ENCODE data around the gene GULP1.

Gene GULP1

DNA sequence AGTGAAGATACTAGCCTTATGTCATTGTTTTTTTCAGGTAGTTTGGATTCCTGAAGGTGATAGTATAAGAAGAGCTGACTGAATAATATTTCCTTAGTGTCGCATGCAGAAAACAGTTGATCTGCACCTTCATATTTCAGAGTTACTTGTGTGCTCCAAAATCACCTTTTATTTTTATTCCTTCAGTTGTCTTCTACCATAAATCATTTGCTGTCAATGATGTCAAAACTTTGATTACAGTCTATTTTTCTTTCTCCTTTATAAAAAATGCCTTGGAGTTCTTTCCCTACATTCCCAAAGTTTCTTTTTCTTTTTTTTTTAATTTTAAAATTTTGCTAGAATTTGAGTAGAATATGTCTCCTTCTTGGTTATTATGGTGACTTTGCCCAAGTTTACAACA lies 142.3 kb downstream of the GULP1 start:
- no peak for DNase-seq (ENCODE audit: low read depth)

GRCh38 chr2:188435115-188435514 lies 143.4 kb downstream of the GULP1 start:
- no peak for TF ChIP-seq CTCF (conservative IDR thresholded peaks at IDR 0.05; ENCODE audit: low read depth, low read length)
- H3K4me3 ChIP-seq (ENCODE audit: low read length), result no peak overlapping the region
- no peak for DNase-seq (ENCODE audit: low read depth)

More for the DNA sequence above, 142.3 kb downstream of the GULP1 start:
- no peak overlapping the region for H3K4me3 ChIP-seq (ENCODE audit: low read length)
- TF ChIP-seq CTCF (conservative IDR thresholded peaks at IDR 0.05; ENCODE audit: low read depth, low read length), result no peak

DNA sequence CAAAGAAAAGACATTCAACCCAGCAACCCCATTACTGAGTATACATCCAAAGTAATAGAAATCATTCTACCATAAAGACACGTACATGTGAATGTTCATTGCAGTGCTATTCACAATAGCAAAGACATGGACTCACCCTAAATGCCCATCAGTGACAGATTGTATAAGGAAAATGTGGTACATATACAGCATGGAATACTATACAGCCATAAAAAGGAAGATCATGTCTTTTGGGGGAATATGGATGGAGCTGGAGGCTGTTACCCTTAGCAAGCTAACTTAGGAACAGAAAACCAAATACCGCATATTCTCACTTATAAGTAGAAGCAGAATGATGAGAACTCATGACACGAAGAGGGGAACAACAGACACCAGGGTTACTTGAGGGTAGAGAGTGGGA lies 145.9 kb downstream of the GULP1 start:
- TF ChIP-seq CTCF (conservative IDR thresholded peaks at IDR 0.05; ENCODE audit: low read depth, low read length), result no peak

GRCh38 chr2:188439986-188440385 lies 148.3 kb downstream of the GULP1 start:
- DNase-seq (ENCODE audit: low read depth), result no peak
- no peak for TF ChIP-seq CTCF (conservative IDR thresholded peaks at IDR 0.05; ENCODE audit: low read depth, low read length)
- no peak overlapping the region for H3K4me3 ChIP-seq (ENCODE audit: low read length)

More for the DNA sequence above, 145.9 kb downstream of the GULP1 start:
- no peak for DNase-seq (ENCODE audit: low read depth)
- H3K4me3 ChIP-seq (ENCODE audit: low read length), result no peak overlapping the region

DNA sequence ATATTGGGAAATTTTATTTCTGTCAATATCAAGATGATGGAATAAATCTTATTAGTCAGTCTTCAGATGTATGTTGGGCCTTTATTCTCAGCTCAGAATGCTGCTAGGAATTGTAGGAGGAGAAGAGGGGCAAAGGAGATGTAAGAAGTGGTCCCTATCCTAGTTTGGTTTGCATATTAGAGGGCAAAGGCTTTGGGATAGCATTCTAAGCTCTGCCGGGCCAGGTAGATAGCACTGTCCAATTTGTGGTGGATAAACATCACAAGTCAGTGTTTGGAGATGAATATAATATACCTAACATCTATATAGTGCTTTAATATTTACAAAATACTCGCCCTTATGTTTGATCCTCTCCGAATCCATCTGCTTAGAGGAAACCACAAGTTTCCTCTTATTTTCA lies 149.2 kb downstream of the GULP1 start:
- no peak for TF ChIP-seq CTCF (conservative IDR thresholded peaks at IDR 0.05; ENCODE audit: low read depth, low read length)
- no peak overlapping the region for H3K4me3 ChIP-seq (ENCODE audit: low read length)
- no peak for DNase-seq (ENCODE audit: low read depth)

DNA sequence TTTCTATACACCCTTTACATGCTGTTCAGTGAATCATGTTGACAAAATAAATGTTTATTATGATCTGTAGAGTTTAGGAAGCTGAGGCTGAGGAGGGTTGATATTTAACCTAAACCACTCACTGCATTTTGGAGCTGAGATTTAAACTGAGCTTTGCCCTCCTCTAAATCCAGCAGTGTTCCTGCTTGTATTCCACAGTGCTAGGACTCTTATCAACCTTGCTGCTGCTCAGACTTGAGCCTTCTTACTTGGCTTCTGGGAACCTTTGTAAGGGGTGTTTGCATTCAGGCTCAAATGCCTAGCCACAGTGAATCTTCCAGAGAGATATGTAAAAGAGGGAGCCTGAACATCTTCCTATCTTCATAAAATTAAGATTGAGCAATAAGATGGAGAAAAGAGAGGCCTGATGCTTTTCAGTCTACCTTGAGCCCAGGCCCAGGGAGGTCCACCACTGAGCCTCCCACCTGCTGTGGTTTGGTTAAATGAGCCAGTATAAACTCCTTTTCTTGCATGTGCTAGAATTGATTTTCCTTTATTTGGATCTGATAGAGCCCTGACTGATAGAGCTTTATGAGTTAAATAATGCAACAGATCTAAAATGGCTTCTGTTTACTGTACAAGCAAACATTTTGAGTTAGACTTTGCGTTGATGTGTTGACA lies 149.7 kb downstream of the GULP1 start:
- no peak overlapping the region for H3K4me3 ChIP-seq (ENCODE audit: low read length)
- TF ChIP-seq CTCF (conservative IDR thresholded peaks at IDR 0.05; ENCODE audit: low read depth, low read length), result no peak
- no peak for DNase-seq (ENCODE audit: low read depth)

- H3K4me3 ChIP-seq (ENCODE audit: low read length), result no peak overlapping the region
- TF ChIP-seq CTCF (conservative IDR thresholded peaks at IDR 0.05; ENCODE audit: low read depth, low read length), result no peak
- no peak for DNase-seq (ENCODE audit: low read depth)
Observed at GRCh38 chr2:188443207-188443606, 151.5 kb downstream of the GULP1 start.
